LoVo (cell line): Measurements from ENCODE around the gene MYO10.
A peak's percentile ranks its signal among the peaks of the same experiment; 100 is the strongest.

Experiments used
- DNase-seq: peaks from one replicate; pipeline ENCODE4 v3.0.0-alpha.2; 2016; ENCODE audit warnings: low spot score

MYO10 gene

DNA sequence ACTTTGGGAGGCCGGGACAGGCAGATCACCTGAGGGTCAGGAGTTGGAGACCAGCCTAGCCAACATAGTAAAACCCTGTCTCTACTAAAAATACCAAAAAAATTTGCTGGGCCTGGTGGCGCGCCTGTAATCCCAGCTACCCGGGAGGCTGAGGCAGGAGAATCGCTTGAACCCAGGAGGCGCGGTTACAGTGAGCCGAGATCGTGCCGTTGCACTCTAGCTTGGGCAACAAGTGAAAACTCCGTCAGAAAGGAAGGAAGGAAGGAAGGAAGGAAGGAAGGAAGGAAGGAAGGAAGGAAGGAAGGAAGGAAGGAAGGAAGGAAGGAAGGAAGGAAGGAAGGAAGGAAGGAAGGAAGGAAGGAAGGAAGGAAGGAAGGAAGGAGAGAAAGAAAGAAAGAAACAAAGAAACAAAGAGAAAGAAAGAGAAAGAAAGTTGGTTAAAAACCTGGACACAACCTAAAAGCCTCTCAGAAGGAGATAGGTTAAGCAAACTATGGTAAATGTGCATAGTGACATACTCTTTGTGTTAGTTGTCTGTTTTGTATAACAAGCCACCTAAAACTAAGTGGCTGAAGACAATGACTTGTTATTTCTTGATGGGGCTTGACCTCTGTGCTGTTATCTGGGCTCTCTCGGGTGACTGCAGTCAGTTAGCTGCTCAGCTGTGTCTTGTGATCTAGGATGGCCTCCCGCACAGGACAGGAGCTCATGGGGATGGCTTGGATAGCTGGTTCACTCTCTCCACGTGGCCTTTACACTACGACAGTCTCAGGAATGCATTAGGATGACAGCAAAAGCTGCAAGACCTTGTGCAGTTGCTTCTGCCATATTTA, 8.0 kb upstream of the MYO10 start:
- DNase-seq, result no peak

- no peak for DNase-seq
Observed at GRCh38 chr5:16937503-16938161, 1.5 kb upstream of the MYO10 start.

GRCh38 chr5:16936989-16937438, 926 bp upstream of the MYO10 start:
- peak; percentile 75 for DNase-seq

GRCh38 chr5:16935231-16936149, 598 bp downstream of the MYO10 start:
- peak; percentile 55 for DNase-seq

- DNase-seq, result no peak
Observed at GRCh38 chr5:16934677-16935153, 1.4 kb downstream of the MYO10 start.

GRCh38 chr5:16934123-16934522, 2.0 kb downstream of the MYO10 start:
- peak; percentile 72 for DNase-seq

DNA sequence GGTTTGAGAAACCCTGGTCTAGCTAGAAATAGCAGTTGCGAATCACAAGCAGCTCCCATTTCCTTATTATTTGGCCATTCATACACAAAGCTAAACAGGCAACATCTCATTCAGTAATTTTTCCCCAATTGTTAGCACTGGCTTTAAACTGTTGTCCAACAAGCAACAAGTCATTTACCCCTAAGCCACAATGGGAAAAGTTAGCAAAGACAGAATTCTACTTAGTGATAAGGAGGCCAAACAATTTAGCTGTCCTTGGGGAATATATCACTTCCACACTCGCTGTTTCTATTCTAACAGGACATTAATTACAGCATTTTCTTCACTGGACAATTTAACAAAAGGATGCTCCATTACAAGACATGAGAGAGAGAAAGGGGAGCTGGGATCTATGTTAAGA, 2.8 kb downstream of the MYO10 start:
- DNase-seq, result no peak

GRCh38 chr5:16932401-16932800, 3.7 kb downstream of the MYO10 start:
- no peak for DNase-seq

GRCh38 chr5:16931334-16932110, 4.6 kb downstream of the MYO10 start:
- DNase-seq, result no peak

- DNase-seq, result no peak
Observed at GRCh38 chr5:16930496-16930895, 5.6 kb downstream of the MYO10 start.

DNA sequence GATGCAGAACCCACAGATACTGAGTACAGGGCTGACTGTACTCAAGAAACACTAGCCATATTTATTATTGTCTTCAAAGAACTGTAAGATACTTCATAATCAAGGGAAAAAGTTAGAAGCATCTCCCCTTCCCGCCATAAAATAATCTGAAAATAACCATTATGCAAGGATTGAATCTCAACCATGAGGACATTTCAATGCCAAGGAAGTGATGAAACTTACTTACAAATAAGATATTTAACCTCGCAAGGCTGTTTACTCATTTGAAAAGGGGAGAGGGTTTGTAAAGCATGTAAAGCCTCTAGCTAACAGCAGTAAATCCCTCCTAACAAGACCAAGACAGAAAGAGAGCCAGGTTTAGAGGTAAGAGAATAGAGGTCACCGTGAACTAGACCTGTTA, 6.3 kb downstream of the MYO10 start:
- no peak for DNase-seq

DNA sequence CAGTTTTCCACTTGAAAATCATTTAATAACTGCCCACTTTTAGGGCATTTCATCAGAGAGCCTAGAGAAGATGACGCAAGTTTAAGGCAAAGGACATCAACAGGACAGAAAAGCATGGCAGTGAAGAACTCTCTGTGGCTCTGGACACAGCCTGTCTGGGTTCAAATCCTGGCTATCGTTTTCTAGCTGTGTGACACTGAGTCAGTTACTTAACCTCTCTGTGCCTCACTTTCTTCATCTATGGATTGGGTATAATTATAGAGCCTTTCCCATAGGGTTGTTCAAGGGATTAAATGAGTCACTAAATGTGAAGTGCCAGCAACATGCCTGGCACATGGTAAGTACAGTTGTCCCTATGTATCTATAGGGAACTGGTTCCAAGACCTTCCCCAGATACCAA, 6.7 kb downstream of the MYO10 start:
- no peak for DNase-seq

GRCh38 chr5:16927613-16928012, 8.5 kb downstream of the MYO10 start:
- no peak for DNase-seq

GRCh38 chr5:16926417-16926816, 9.7 kb downstream of the MYO10 start:
- DNase-seq, result no peak

DNA sequence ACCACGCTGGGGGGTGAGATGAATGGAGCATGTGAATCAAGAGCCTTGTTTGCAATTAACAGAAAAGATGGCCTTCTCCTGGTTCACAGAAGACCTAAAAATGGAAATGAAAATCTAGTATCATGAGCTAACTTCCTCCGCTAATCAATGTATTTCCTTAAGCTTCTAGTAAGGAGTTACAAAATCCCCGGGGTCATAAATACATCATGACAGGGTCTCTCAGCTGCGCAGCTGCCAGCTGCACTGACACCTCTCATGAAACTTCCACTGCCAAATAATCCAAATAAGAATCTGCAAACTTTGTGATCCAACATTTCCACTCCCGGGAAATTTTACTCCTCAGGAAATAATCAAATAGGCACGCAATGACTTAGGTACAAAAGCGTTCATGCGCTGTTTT, 11.9 kb downstream of the MYO10 start:
- no peak for DNase-seq

DNA sequence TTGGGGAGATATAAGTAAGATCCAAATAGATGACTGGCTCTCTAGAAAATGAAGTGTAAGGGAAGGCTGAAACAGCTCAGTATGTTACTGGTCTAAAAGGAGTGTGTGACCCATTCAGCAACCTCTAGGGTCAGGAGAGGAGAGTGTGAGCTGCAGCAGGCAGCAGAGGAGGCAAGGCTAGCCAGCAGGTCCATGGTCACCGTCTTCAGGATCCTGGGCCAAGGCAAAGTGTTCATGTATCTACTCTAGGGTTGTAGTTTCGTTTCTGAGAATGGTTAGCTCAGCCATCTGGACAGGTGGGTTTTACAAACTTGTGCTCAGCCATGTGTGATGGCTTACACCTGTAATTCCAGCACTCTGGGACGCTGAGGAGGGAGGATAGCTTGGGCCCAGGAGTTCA, 13.7 kb downstream of the MYO10 start:
- DNase-seq, result no peak

DNA sequence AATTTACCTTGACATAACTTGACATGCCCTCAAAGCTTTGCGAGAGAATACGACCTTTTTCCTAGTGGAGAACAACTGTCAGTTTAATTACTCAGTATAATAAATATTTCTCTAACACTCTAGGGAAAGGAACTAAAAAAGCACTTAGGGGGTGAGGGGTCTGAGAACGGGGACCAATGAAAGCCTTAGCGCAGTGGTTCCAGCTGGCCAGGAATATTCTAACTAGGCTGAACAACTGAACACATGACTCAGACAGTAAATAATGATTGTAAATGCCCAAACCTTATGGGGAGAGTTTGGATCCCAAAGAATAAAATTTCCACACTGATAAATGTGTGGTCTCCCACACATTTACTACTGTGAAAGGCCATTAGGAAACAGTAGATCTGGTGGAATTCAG, 14.9 kb downstream of the MYO10 start:
- no peak for DNase-seq

DNA sequence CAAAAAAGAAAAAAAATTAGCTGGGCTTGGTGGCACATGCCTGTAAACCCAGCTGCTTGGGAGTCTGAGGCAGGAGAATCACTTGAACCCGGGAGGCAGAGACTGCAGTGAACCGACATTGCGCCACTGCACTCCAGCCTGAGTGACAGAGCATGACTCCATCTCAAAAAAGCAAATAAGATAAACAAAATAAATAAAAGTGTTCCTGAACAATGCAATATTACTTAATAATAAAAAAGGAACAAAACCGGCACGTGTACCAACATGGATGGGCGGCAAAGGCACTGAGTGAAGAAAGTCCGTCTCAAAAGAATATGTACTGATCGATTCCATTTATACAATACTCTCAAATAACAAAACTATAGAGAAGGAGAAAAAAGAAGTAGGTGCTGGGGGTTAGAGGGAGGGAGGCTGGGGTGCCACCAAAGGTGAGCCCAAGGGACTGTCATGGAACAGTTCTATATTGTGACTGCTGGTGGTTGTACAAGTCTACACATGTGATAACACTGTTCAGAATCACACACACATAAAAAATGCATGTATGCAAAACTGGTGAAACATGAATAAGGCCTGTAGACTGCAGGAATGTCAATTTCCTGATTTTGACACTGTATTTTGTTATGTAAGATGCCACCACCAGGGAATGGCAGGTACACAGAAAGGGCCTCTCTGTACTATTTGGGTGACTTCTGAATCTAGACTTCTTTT, 15.8 kb downstream of the MYO10 start:
- DNase-seq, result no peak

GRCh38 chr5:16918891-16919671, 17.0 kb downstream of the MYO10 start:
- no peak for DNase-seq

DNA sequence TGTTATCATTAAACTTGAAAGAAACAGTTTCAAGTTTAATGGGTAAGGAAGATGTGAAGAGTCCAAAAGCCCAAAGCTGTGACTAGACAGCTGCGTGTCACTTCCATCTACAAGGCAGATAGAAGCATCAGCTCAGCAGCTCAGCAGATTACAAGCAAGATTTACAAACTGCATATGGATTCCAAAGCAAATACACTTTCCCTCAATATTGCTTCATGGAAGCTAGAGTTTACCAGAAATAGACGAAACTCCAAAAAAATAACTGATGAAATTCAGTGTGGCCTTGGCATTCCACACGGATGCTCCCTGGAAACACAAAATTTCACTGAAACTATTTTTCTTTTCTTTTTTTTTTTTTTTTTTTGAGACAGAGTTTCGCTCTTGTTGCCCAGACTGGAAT, 17.9 kb downstream of the MYO10 start:
- no peak for DNase-seq
